ENCODE measurements around the gene PSMC2. TPM values are rescaled to one million over a fixed set of nuclear protein-coding genes. Genes with fewer than 3 reads are reported as not detected.

The PSMC2 gene
- 130 TPM for total RNA-seq (2013)
- polyA plus RNA-seq (100 to 1,000 TPM in 2 of 3 donors, 10 to 100 TPM in 1; 61.4 to 120 (median 104) TPM), polyA minus RNA-seq (46.0 and 86.9 TPM in 2 replicates), total RNA-seq (27.3 to 65.9 (median 39.4) reads per million in 11 experiments)

DNA sequence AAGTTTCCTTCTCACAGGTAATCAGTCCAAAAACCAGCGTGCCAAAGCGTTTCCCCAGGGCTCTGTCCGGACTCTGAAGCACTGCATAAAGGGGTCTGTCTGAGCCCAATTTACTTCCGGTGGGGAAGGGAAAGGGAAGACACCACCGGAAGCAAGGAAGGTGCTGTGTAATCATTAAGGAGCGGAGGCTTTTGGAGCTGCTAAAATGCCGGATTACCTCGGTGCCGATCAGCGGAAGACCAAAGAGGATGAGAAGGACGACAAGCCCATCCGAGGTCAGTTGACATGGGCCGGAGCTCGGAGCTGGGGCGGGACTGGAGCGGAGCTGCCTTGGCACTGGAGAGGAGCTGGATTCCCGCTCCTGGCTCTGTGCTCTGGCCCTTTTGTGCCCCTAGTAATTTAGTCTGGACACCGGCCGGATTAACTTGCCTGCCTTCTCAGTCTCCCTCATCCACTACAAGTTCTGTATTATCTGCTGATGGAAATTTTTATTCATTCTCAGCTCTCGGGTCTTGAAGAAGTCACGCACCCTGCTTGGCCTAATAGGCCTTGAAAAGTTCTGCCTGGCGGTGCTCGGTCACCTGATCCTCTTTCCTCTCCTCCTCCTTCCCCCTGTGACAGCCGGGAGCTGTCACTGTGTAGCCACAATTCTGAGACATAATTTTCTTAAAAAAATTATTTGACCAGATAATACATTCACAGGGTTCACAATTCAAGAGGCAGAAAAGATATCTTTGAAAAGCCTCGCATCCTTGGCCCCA, at the start of gene PSMC2:
PSMC2 (plus strand) TSS at position 137 of the 761 bp plus-strand sequence; CDS start at position 206, 69 bp downstream.
- peaks cover 42 to 66% of the 10 kb centered on the region in 2 donors for H3K4me1 ChIP-seq (ENCODE audit: control insufficient read depth in 1 of 2, insufficient read depth in 2 of 2, low read length in 2 of 2)
- peak; percentile 83 to 85 (median 84) for DNase-seq
- no peak for TF ChIP-seq CTCF (IDR thresholded peaks at IDR 0.05)
- H3K79me2 ChIP-seq (ENCODE audit: insufficient read depth, low read length): peaks cover 85% of the 10 kb centered on the region
- peaks cover 16 to 20% of the 10 kb centered on the region in 2 donors for H3K36me3 ChIP-seq (replicated peaks in 1 of 2; ENCODE audit: control insufficient read depth in 1 of 2, insufficient read depth in 2 of 2, low read length in 2 of 2)
- H2AFZ ChIP-seq (ENCODE audit: insufficient read depth, low read depth, low read length, poor library complexity, severe bottlenecking): peak within 1 kb of the TSS; percentile 95
- H3K4me3 Mint-ChIP-seq: peak within 1 kb of the TSS; percentile 96 to 99
- WGBS (ENCODE audit: insufficient coverage): 0% methylated on average over 22 of the region's 25 CpGs
- H4K20me1 ChIP-seq (ENCODE audit: insufficient read depth, low read length): peaks cover 29% of the 10 kb centered on the region
- intact Hi-C loops (cut with micrococcal nuclease): no loop called here
- peaks cover 7 to 14% of the 10 kb centered on the region in 2 donors for H3K36me3 Mint-ChIP-seq
- peak within 1 kb of the TSS; percentile 93 for H3K9ac ChIP-seq (ENCODE audit: insufficient read depth, low read length, poor library complexity, severe bottlenecking)
- H3K4me1 Mint-ChIP-seq: peaks cover 52% of the 10 kb centered on the region
- no peaks in the 10 kb centered on the region for H3K9me3 ChIP-seq (replicated peaks in 1 of 2; ENCODE audit: control insufficient read depth in 1 of 2, insufficient read depth in 1 of 2, low read length in 2 of 2)
- H3K27me3 ChIP-seq (ENCODE audit: control insufficient read depth in 2 of 2, insufficient read depth in 2 of 2, low read length in 2 of 2): no peaks in the 10 kb centered on the region
- H3K4me3 ChIP-seq (replicated peaks in 1 of 3; ENCODE audit: low read depth in 2 of 3, low read length in 3 of 3): peak within 1 kb of the TSS; percentile 74 to 96 (median 95)
- H3K4me2 ChIP-seq (replicated peaks; ENCODE audit: extremely low read depth, low read length, poor library complexity, severe bottlenecking): peak within 1 kb of the TSS; percentile 91
- H3K27me3 Mint-ChIP-seq (ENCODE audit: low read depth in 3 of 3): no peaks in the 10 kb centered on the region
- peak within 1 kb of the TSS; percentile 95 to 99 (median 98) for H3K27ac Mint-ChIP-seq
- H3K9me3 Mint-ChIP-seq: no peaks in the 10 kb centered on the region
- peak within 1 kb of the TSS; percentile 88 to 91 for H3K27ac ChIP-seq (ENCODE audit: low read depth in 1 of 2, low read length in 2 of 2)

DNA sequence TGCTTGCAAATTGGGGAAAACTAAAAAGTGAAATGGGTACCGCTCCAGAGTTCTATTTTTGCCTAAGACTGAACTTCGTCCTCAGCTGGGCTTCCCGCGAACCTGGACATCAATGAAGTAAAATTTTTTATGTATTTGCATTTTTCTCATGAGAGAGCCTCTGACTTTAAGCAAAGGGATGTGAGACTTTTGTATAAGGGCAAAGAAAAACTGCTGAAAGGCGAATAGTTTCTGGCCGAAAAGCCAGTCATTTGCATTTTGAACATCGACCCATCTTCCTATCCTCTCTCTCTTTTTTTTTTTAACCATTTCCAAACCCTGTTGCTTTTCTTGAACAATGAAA, 49.6 kb upstream of the PSMC2 start:
- H3K4me3 ChIP-seq (replicated peaks in 1 of 3; ENCODE audit: low read depth in 2 of 3, low read length in 3 of 3): peak overlapping the region; percentile 80 to 85 (median 84)
- H3K36me3 ChIP-seq (replicated peaks in 1 of 2; ENCODE audit: control insufficient read depth in 1 of 2, insufficient read depth in 2 of 2, low read length in 2 of 2): peaks cover 30 to 41% of the 10 kb centered on the region in 2 donors
- H3K4me2 ChIP-seq (replicated peaks; ENCODE audit: extremely low read depth, low read length, poor library complexity, severe bottlenecking): peak overlapping the region; percentile 90
- DNase-seq: no peak
- H3K4me1 ChIP-seq (ENCODE audit: control insufficient read depth in 1 of 2, insufficient read depth in 2 of 2, low read length in 2 of 2): peaks cover 11 to 15% of the 10 kb centered on the region in 2 donors
- H3K79me2 ChIP-seq (ENCODE audit: insufficient read depth, low read length): peaks cover 34% of the 10 kb centered on the region
- no peak for TF ChIP-seq CTCF (IDR thresholded peaks at IDR 0.05)
- peak overlapping the region; percentile 80 for H2AFZ ChIP-seq (ENCODE audit: insufficient read depth, low read depth, low read length, poor library complexity, severe bottlenecking)
- peak overlapping the region; percentile 81 to 83 for H3K4me3 Mint-ChIP-seq
- 0% methylated on average over 4 of the region's 7 CpGs for WGBS (ENCODE audit: insufficient coverage)
- intact Hi-C loops (cut with micrococcal nuclease): loop anchor here (5.0 to 10.0 kb wide), 3 partner anchors 44 to 223 kb away; partner anchors contain the start of genes ARMC10 (in 1 of the 2), DNAJC2 (in 1 of the 2) and FBXL13 (in 1 of the 2)
- H3K27ac ChIP-seq (ENCODE audit: low read depth in 1 of 2, low read length in 2 of 2): peak overlapping the region; percentile 81 to 84
- H3K27me3 Mint-ChIP-seq (ENCODE audit: low read depth in 3 of 3): peaks cover 0 to 1% (median 1%) of the 10 kb centered on the region in 3 donors
- H3K9me3 ChIP-seq (replicated peaks in 1 of 2; ENCODE audit: control insufficient read depth in 1 of 2, insufficient read depth in 1 of 2, low read length in 2 of 2): no peaks in the 10 kb centered on the region
- H3K27ac Mint-ChIP-seq: peak overlapping the region; percentile 85 to 96 (median 93)
- peaks cover 21% of the 10 kb centered on the region for H3K4me1 Mint-ChIP-seq
- peaks cover 0 to 2% (median 0%) of the 10 kb centered on the region in 7 donors for H3K9me3 Mint-ChIP-seq
- peaks cover 24 to 33% of the 10 kb centered on the region in 2 donors for H3K36me3 Mint-ChIP-seq
- H4K20me1 ChIP-seq (ENCODE audit: insufficient read depth, low read length): no peaks in the 10 kb centered on the region
- H3K27me3 ChIP-seq (ENCODE audit: control insufficient read depth in 2 of 2, insufficient read depth in 2 of 2, low read length in 2 of 2): no peaks in the 10 kb centered on the region
- peak overlapping the region; percentile 84 for H3K9ac ChIP-seq (ENCODE audit: insufficient read depth, low read length, poor library complexity, severe bottlenecking)

All from CD14-positive monocyte (primary cell).